Choroid plexus epithelial cell (primary cell): ENCODE results near the gene DUOX2.
"Not testable (repeated sequence)": the region's sequence is repeated elsewhere in the genome, so short reads cannot be mapped to it uniquely, and the experiment has no call there.

ENCODE experiments used
- DNase-seq: peaks from one replicate; pipeline ENCODE4 v3.0.0-alpha.2; 2010; ENCODE audit warnings: low read depth
- H3K4me3 ChIP-seq: 2 replicates; pipeline ENCODE4 v1.5.1; 2011; ENCODE audit warnings: low read depth, mild to moderate bottlenecking, control low read depth, low read length, moderate library complexity
- CTCF ChIP-seq: conservative IDR thresholded peaks from 2 replicates; pipeline ENCODE4 v1.5.1; 2011; ENCODE audit warnings: low read depth, mild to moderate bottlenecking, control low read depth, inconsistent platforms, low read length, moderate library complexity

Gene DUOX2

GRCh38 chr15:45139770-45140169, 25.8 kb upstream of the DUOX2 start:
- no peak overlapping the region for H3K4me3 ChIP-seq
- DNase-seq = no peak
- TF ChIP-seq CTCF = no peak

- H3K4me3 ChIP-seq = no peak overlapping the region
- no peak for DNase-seq
- no peak for TF ChIP-seq CTCF
These were observed 25.1 kb upstream of the DUOX2 start for GRCh38 chr15:45138814-45139765.

- TF ChIP-seq CTCF = no peak
- no peak for DNase-seq
- no peak overlapping the region for H3K4me3 ChIP-seq
These were observed 23.7 kb upstream of the DUOX2 start for GRCh38 chr15:45137703-45138102.

- DNase-seq = no peak
- peak; percentile 41 for TF ChIP-seq CTCF
- H3K4me3 ChIP-seq = no peak overlapping the region
These were observed 22.4 kb upstream of the DUOX2 start for GRCh38 chr15:45136378-45136764.

- DNase-seq, H3K4me3 ChIP-seq: not testable (repeated sequence)
These were observed 21.9 kb upstream of the DUOX2 start for GRCh38 chr15:45135705-45136377.

- H3K4me3 ChIP-seq = no peak overlapping the region
- no peak for DNase-seq
- no peak for TF ChIP-seq CTCF
These were observed 21.0 kb upstream of the DUOX2 start for GRCh38 chr15:45134682-45135604.

GRCh38 chr15:45134046-45134445, 20.1 kb upstream of the DUOX2 start:
- H3K4me3 ChIP-seq = no peak overlapping the region
- DNase-seq = no peak
- TF ChIP-seq CTCF = no peak
